ENCODE measurements around the gene AGTPBP1.

DNA sequence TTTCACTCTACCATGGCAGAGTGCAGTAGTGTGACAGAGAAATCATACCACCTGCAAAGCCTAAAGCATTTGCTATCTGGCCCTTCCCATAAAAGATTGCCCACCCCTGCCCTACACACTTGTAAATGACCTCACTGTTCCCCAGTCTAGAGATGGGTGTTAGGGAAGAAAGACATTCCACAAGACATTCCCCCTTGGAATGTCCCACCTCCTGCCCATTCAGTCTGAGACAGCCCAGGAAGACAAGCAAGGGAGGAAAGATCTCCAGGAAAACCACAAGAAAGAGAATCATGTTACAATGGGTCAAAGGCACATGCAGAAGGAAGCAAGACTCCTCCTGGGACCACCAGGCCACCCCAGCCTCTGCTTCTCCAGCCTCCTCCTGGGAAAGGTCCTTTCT, 230.0 kb downstream of the AGTPBP1 start:
- no peak for TF ChIP-seq BMI1 (IDR thresholded peaks at IDR 0.05; ENCODE audit: low read length)
- no peak for TF ChIP-seq CHD4 (IDR thresholded peaks at IDR 0.05; ENCODE audit: insufficient read depth, insufficient replicate concordance, low read depth, low read length, poor library complexity, severe bottlenecking)
- no peak for TF ChIP-seq EP300 (IDR thresholded peaks at IDR 0.05; ENCODE audit: low read length)
- no peak for TF ChIP-seq FOXK2 (conservative IDR thresholded peaks at IDR 0.05 in 1 of 2, IDR thresholded peaks at IDR 0.05 in 1 of 2; ENCODE audit: low read depth in 2 of 2)
- TF ChIP-seq ETV5 (CRISPR knock-in tag; IDR thresholded peaks at IDR 0.05; ENCODE audit: low read depth): no peak
- TF ChIP-seq, protein P1, sequence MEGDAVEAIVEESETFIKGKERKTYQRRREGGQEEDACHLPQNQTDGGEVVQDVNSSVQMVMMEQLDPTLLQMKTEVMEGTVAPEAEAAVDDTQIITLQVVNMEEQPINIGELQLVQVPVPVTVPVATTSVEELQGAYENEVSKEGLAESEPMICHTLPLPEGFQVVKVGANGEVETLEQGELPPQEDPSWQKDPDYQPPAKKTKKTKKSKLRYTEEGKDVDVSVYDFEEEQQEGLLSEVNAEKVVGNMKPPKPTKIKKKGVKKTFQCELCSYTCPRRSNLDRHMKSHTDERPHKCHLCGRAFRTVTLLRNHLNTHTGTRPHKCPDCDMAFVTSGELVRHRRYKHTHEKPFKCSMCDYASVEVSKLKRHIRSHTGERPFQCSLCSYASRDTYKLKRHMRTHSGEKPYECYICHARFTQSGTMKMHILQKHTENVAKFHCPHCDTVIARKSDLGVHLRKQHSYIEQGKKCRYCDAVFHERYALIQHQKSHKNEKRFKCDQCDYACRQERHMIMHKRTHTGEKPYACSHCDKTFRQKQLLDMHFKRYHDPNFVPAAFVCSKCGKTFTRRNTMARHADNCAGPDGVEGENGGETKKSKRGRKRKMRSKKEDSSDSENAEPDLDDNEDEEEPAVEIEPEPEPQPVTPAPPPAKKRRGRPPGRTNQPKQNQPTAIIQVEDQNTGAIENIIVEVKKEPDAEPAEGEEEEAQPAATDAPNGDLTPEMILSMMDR (IDR thresholded peaks at IDR 0.05 in 2 of 3, conservative IDR thresholded peaks at IDR 0.05 in 1 of 3; ENCODE audit: insufficient read depth in 2 of 3, low read depth in 1 of 3, low read length in 3 of 3): no peak
- no peak for TF ChIP-seq ZNF354B (CRISPR knock-in tag; IDR thresholded peaks at IDR 0.05)
- TF ChIP-seq KLF13 (tag; IDR thresholded peaks at IDR 0.05; ENCODE audit: borderline replicate concordance, low read depth): no peak
- no peak for TF ChIP-seq MCM7 (IDR thresholded peaks at IDR 0.05)
- TF ChIP-seq, protein P2, sequence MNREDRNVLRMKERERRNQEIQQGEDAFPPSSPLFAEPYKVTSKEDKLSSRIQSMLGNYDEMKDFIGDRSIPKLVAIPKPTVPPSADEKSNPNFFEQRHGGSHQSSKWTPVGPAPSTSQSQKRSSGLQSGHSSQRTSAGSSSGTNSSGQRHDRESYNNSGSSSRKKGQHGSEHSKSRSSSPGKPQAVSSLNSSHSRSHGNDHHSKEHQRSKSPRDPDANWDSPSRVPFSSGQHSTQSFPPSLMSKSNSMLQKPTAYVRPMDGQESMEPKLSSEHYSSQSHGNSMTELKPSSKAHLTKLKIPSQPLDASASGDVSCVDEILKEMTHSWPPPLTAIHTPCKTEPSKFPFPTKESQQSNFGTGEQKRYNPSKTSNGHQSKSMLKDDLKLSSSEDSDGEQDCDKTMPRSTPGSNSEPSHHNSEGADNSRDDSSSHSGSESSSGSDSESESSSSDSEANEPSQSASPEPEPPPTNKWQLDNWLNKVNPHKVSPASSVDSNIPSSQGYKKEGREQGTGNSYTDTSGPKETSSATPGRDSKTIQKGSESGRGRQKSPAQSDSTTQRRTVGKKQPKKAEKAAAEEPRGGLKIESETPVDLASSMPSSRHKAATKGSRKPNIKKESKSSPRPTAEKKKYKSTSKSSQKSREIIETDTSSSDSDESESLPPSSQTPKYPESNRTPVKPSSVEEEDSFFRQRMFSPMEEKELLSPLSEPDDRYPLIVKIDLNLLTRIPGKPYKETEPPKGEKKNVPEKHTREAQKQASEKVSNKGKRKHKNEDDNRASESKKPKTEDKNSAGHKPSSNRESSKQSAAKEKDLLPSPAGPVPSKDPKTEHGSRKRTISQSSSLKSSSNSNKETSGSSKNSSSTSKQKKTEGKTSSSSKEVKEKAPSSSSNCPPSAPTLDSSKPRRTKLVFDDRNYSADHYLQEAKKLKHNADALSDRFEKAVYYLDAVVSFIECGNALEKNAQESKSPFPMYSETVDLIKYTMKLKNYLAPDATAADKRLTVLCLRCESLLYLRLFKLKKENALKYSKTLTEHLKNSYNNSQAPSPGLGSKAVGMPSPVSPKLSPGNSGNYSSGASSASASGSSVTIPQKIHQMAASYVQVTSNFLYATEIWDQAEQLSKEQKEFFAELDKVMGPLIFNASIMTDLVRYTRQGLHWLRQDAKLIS (CRISPR knock-in tag; IDR thresholded peaks at IDR 0.05): no peak
- no peak for TF ChIP-seq POLR2AphosphoS5 (IDR thresholded peaks at IDR 0.05; ENCODE audit: control insufficient read depth, insufficient read depth, low read depth, low read length)
- TF ChIP-seq JUND (IDR thresholded peaks at IDR 0.05; ENCODE audit: borderline replicate concordance, low read depth, low read length): no peak
- no peak for TF ChIP-seq JUND (tag; IDR thresholded peaks at IDR 0.05; ENCODE audit: borderline replicate concordance, low read depth, low read length)
- TF ChIP-seq SRF (CRISPR knock-in tag; IDR thresholded peaks at IDR 0.05): no peak
- no peak for TF ChIP-seq FOSL1 (tag; conservative IDR thresholded peaks at IDR 0.05)

Data from K562 (cell line).